OCI-M1 (cell line): ENCODE measurements around the gene STAT5B.
A peak's percentile ranks its signal among the peaks of the same experiment; 100 is the strongest.
"Not testable (repeated sequence)": the region's sequence is repeated elsewhere in the genome, so short reads cannot be mapped to it uniquely, and the experiment has no call there.

Experiments used
- DNase-seq: peaks from one replicate; lab custom pipeline; 2025; lab: John Stamatoyannopoulos, UW

STAT5B gene

GRCh38 chr17:42233994-42234393, 42.2 kb downstream of the STAT5B start:
- peak; percentile 9 for DNase-seq

- no peak for DNase-seq
These were observed 43.0 kb downstream of the STAT5B start for GRCh38 chr17:42233156-42233555.

GRCh38 chr17:42230225-42230624, 46.0 kb downstream of the STAT5B start:
- no peak for DNase-seq

GRCh38 chr17:42227849-42228700, 48.1 kb downstream of the STAT5B start:
- no peak for DNase-seq

- no peak for DNase-seq
These were observed 50.5 kb downstream of the STAT5B start for GRCh38 chr17:42225646-42226045.

- no peak for DNase-seq
These were observed 51.5 kb downstream of the STAT5B start for GRCh38 chr17:42224651-42225050.

- DNase-seq: peak; percentile 70
These were observed 54.1 kb downstream of the STAT5B start for GRCh38 chr17:42221886-42222745.

GRCh38 chr17:42219280-42219679, 56.9 kb downstream of the STAT5B start:
- not testable (repeated sequence) for DNase-seq

GRCh38 chr17:42214156-42214555, 62.0 kb downstream of the STAT5B start:
- no peak for DNase-seq

- DNase-seq: no peak
These were observed 63.8 kb downstream of the STAT5B start for GRCh38 chr17:42212382-42212781.

- DNase-seq: not testable (repeated sequence)
These were observed 64.3 kb downstream of the STAT5B start for GRCh38 chr17:42211921-42212341.

GRCh38 chr17:42210046-42210445, 66.1 kb downstream of the STAT5B start:
- no peak for DNase-seq

- DNase-seq: not testable (repeated sequence)
These were observed 70.0 kb downstream of the STAT5B start for GRCh38 chr17:42206153-42206612.

GRCh38 chr17:42203354-42203753, 72.8 kb downstream of the STAT5B start:
- no peak for DNase-seq

- DNase-seq: no peak
These were observed 73.5 kb downstream of the STAT5B start for GRCh38 chr17:42202696-42203095.

- no peak for DNase-seq
These were observed 74.0 kb downstream of the STAT5B start for GRCh38 chr17:42202159-42202558.

- no peak for DNase-seq
These were observed 74.8 kb downstream of the STAT5B start for GRCh38 chr17:42201458-42201772.

GRCh38 chr17:42200706-42201457, 75.3 kb downstream of the STAT5B start:
- no peak for DNase-seq

GRCh38 chr17:42199416-42200011, 76.7 kb downstream of the STAT5B start:
- DNase-seq: no peak

- peak; percentile 70 for DNase-seq
These were observed 77.3 kb downstream of the STAT5B start for GRCh38 chr17:42198897-42199296.

- no peak for DNase-seq
These were observed 78.5 kb downstream of the STAT5B start for GRCh38 chr17:42197564-42198156.
